HG03159 (cell line): ENCODE measurements around the gene FBXL20.
"Not testable (repeated sequence)": the region's sequence is repeated elsewhere in the genome, so short reads cannot be mapped to it uniquely, and the experiment has no call there.

ENCODE experiments used
- ATAC-seq: cut with Tn5 transposase; IDR thresholded peaks from one replicate; pipeline ENCODE4 v1.9.1; 2021; ENCODE audit warnings: mild to moderate bottlenecking, moderate library complexity; ENCODE audit not compliant: unreplicated experiment

The FBXL20 gene

DNA sequence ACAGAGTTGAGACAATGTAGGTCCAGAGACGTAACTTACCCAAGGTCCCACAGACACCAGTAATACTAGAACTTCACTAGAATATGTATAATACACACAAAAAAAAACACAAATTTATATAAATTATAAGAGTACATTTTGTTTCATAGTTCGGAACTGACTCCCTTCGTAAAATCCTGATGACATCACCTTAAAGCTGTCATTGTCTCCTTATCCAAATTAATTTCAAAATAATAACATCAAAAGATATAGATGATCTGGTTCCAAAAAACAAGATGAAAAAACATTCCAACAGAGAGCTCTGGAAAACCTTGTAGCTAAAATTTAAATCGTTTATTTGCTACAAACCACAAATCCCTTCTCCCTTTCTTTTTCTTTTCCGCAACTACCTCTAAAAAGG is 10.0 kb downstream of the FBXL20 start:
- no peak for ATAC-seq

- ATAC-seq = no peak
Observed at GRCh38 chr17:39385040-39385439, 16.4 kb downstream of the FBXL20 start.

DNA sequence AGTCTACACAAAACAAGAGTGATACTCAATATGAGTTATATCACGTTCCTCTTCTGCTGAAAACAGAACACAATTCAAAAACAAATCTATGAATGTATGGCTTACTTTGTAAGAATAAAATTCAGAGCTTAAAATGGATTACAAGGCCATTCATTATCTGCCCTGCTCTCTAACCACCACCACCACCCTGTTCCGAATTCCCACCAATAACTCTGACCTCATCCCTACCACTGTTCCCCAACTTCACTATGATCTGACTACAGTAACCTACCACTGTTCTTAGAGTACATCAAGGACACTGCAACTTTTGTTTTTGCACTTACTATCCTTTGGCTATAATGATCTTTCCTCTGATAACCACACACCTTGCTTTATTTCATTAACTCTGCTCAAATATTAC is 21.3 kb downstream of the FBXL20 start:
- ATAC-seq = no peak

GRCh38 chr17:39376434-39376833 is 25.0 kb downstream of the FBXL20 start:
- no peak for ATAC-seq

DNA sequence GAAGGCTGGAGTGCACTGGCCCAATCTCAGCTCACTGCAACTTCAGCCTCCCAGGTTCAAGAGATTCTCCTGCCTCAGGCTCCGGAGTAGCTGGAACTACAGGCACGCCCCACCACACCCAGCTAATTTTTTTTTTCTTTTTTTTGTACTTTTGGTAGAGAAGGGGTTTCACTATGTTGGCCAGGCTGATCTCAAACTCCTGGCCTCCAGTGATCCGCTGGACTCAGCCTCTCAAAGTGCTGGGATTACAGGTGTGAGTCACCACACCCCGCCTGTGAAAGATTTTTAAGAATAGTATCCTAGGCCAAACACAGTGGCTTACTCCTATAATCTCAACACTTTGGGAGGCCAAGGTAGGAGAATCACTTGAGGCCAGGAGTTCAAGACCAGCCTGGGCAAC is 33.6 kb downstream of the FBXL20 start:
- ATAC-seq = not testable (repeated sequence)

DNA sequence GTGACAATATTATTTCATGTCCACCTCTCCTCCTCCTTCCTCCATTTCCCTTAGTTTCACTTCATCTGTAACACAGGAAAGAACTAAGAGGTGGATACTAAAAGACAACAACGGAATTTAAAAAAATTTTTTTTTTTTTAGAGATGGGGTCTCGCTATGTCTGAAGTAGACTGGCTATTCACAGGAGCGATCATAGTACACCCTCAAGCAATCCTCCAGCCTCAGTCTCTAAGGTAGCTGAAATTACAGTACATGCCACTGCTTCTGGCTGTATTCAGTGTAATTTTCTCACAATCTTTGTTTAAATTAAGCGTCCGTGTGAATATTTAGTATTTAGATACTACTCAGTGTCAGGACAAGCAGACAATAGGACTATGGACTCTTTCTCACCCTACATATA is 35.6 kb downstream of the FBXL20 start:
- no peak for ATAC-seq

- ATAC-seq = no peak
Observed at GRCh38 chr17:39365242-39365641, 36.2 kb downstream of the FBXL20 start.

- no peak for ATAC-seq
Observed at GRCh38 chr17:39364236-39365025, 37.0 kb downstream of the FBXL20 start.

- ATAC-seq = no peak
Observed at GRCh38 chr17:39361064-39361463, 40.4 kb downstream of the FBXL20 start.

DNA sequence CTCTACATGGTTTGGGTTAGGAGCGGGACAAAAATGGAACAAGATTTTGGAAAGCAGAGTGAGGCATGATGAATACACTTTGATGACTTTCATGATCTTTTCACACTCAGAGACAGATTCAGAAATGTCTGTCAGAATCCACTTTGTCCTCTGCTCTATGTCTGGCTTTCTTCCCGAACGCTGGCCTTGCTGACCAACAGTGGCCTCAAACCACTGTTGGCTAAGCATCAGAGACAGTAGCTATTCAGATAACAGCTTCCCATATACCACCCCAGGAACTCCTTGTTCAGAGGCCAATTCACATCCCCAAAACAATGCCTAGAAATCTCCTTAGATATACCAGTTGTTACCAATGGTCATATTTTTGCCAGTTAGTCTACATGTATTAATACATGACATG is 40.9 kb downstream of the FBXL20 start:
- ATAC-seq = no peak

DNA sequence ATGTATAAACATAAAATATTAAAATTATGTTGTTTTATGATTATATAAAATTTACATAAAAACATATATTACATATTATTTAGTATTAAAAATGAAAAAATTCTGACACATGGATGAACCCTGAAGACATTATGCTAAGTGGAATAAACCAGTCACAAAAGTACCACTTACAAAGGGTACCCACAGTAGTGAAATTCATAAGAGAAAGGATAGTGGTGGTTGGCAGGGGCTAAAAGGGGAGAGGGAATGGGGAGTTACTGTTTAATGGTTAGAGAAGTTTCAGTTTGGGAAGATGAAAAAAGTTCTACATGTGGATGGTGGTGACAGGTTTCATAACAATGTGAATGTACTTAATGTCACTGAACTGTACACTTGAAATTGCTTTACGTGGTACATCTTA is 41.4 kb downstream of the FBXL20 start:
- ATAC-seq = no peak

GRCh38 chr17:39357986-39358385 is 43.4 kb downstream of the FBXL20 start:
- no peak for ATAC-seq

DNA sequence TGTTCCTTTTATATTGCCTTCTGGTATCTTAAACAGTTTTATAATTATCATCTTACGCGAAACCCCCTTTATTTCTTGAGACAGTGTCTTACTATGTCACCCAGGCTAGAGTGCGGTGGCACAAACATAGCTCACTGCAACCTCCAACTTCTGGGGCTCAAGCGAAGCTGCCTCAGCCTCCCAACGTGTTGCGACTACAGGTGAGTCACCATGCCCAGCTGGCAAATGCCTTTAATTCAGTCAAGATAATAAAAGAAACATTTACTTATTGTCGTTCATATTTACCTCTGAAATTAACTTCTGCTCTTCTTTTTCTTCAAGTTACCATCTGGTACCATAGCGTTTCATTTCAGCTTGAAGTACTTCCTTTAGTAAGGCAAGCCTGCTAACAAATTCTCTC is 43.9 kb downstream of the FBXL20 start:
- ATAC-seq = no peak

GRCh38 chr17:39352986-39353385 is 48.4 kb downstream of the FBXL20 start:
- ATAC-seq = no peak

DNA sequence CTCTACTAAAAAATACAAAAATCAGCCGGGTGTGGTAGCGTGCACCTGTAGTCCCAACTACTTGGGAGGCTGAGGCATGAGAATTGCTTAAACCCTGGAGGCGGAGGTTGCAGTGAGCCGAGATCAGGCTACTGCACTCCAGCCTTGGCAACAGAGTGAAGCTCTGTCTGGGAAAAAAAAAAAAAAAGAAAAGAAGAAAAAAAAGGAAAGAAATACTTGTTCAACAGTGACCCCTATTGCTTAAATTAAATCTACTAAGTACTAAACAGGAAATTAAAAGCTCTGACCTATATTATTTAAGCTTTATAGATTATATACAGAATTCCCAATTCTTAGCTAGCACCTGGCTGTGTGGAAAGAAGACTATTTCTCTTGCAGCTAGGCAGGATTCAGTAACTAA is 48.9 kb downstream of the FBXL20 start:
- no peak for ATAC-seq

GRCh38 chr17:39351508-39351907 is 49.9 kb downstream of the FBXL20 start:
- ATAC-seq = no peak

DNA sequence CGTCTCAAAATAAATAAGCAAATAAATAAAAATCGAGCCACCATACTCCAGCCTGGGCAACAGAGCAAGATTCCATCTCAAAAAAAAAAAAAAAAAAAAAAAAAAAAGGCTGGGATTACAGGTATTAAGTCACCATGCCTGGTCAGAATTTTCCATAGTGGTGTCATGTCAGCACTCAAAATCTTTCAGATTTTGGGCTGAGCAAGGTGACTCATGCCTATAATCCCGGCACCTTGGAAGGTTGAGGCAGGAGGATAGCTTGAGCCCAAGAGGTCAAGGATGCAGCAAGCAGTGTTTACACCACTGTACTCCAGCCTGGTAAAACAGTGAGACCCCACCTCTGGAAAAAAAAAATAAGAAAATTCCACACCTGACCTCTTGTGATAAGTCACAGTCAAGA is 52.2 kb downstream of the FBXL20 start:
- ATAC-seq = no peak

- not testable (repeated sequence) for ATAC-seq
Observed at GRCh38 chr17:39346863-39347262, 54.6 kb downstream of the FBXL20 start.

- no peak for ATAC-seq
Observed at GRCh38 chr17:39341541-39341940, 59.9 kb downstream of the FBXL20 start.

- ATAC-seq = no peak
Observed at GRCh38 chr17:39340731-39341130, 60.7 kb downstream of the FBXL20 start.

DNA sequence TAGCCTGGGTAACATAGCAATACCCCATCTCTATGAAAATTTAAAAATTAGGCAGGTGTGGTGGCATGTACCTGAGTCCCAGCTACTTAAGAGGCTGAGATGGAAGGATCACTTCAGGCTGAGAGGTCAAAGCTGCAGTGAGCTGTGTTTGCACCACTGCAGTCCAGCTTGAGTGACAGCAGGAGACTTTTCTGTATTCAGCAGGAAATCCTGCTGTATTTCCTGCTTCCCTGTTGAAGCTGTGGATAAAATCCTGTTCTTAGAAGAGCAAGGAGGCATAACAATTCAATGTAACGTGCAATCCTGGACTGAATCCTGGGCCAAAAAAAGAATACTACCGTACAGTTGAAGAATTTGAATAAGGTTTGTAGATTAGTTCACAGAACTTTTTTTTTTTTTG is 62.2 kb downstream of the FBXL20 start:
- no peak for ATAC-seq

GRCh38 chr17:39337649-39338048 is 63.8 kb downstream of the FBXL20 start:
- not testable (repeated sequence) for ATAC-seq

DNA sequence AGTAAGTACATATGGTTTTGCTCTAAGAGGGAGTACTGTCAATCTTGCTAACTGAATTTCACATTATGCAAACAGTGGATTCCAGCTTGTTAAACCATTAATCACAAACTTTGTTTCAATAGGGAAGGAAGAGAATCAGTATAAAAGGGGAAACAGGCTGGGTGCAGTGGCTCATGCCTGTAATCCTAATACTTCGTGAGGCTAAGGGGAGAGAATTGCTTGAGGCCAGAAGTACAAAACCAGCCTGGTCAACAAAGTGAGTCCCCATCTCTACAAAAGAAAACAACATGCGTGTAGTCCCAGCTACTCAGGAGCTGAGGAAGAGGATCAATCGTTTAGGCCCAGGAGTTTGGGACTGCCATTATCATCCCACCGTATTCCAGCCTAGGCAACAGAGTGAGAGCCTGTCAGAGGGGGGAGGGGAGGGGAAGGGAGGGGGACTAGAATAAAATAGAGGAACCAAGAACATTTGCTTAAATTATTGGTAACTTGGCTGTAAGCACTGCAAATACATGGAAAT is 65.7 kb downstream of the FBXL20 start:
- ATAC-seq = no peak
